Activated CD8-positive, alpha-beta T cell treated with anti-CD3 and anti-CD28 coated beads for 36 hours (primary cell): ENCODE data around the gene GAGE12H. TPM values are rescaled to one million over a fixed set of nuclear protein-coding genes. Genes with fewer than 3 reads are reported as not detected.
"Not testable (repeated sequence)": the region's sequence is repeated elsewhere in the genome, so short reads cannot be mapped to it uniquely, and the experiment has no call there.

Experiments used
- ATAC-seq: fragments of 200-7000 bp; cut with Tn5 transposase; one replicate; pipeline ENCODE4 v1.10.0; 2021; ENCODE audit warnings: mild to moderate bottlenecking, moderate library complexity
- CTCF ChIA-PET: fragments of 350-600 bp; sonication (Branson Sonifier 250); formaldehyde crosslinking; loops from one replicate; lab custom pipeline; 2021; ENCODE audit warnings: antibody characterized with exemption; lab: Charles Lee
- POLR2A ChIA-PET: fragments of 350-600 bp; sonication (Branson Sonifier 250); formaldehyde crosslinking; loops from one replicate; lab custom pipeline; 2021; ENCODE audit warnings: antibody characterized with exemption; lab: Charles Lee
- DNase-seq: peaks from one replicate; pipeline ENCODE4 v3.0.0-alpha.2; 2020
- H3K27ac Mint-ChIP-seq: one replicate; pipeline ENCODE4 v1.8.0; 2021; ENCODE audit warnings: mild to moderate bottlenecking, mixed read lengths
- H3K27me3 Mint-ChIP-seq: one replicate; pipeline ENCODE4 v1.8.0; 2021; ENCODE audit warnings: mixed read lengths
- H3K36me3 Mint-ChIP-seq: one replicate; pipeline ENCODE4 v1.8.0; 2021; ENCODE audit warnings: low read depth, mixed read lengths
- H3K4me1 Mint-ChIP-seq: one replicate; pipeline ENCODE4 v1.8.0; 2021; ENCODE audit warnings: low read depth, mixed read lengths
- H3K4me3 Mint-ChIP-seq: one replicate; pipeline ENCODE4 v1.8.0; 2021; ENCODE audit warnings: mild to moderate bottlenecking, moderate library complexity, mixed read lengths
- H3K9me3 Mint-ChIP-seq: one replicate; pipeline ENCODE4 v1.8.0; 2021; ENCODE audit warnings: mixed read lengths
- intact Hi-C: fragments of 100-400 bp; cut with micrococcal nuclease; formaldehyde crosslinking; loops from one replicate; pipeline ENCODE4 v1.10.0; 2022
- total RNA-seq, 2 experiments: library from RNA; stranded (reverse); gene quantifications; one replicate each; pipeline ENCODE4 v1.2.3, GENCODE V29; 2021
- TF ChIP-seq, protein P1 (sequence below): fragments of 200-600 bp; IDR thresholded peaks from one replicate; pipeline ENCODE4 v1.8.0; 2022; ENCODE audit warnings: antibody characterized with exemption, mild to moderate bottlenecking

GAGE12H gene
- total RNA-seq, 2 experiments from 2014 or later, result not detected

DNA sequence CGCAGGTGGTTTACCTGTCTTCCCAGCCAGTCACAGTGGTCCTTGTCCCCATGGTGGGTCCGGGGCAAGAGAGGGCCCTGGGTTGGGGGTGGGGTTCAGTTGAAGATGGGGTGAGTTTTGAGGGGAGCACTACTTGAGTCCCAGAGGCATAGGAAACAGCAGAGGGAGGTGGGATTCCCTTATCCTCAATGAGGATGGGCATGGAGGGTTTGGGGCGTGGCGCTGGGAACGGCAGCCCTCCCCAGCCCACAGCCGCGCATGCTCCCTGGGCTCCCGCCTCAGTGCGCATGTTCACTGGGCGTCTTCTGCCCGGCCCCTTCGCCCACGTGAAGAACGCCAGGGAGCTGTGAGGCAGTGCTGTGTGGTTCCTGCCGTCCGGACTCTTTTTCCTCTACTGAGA lies 19.0 kb downstream of the GAGE12H start, which contains the start of gene GAGE1:
TSS of gene GAGE1 (plus strand) at position 301 of the 400 bp plus-strand sequence. CDS start 1,155 bp downstream, outside the sequence.
- H3K27ac Mint-ChIP-seq, ATAC-seq, H3K4me1 Mint-ChIP-seq, H3K36me3 Mint-ChIP-seq, POLR2A ChIA-PET, H3K4me3 Mint-ChIP-seq, DNase-seq, CTCF ChIA-PET, H3K27me3 Mint-ChIP-seq, intact Hi-C loops, H3K9me3 Mint-ChIP-seq: not testable (repeated sequence)

DNA sequence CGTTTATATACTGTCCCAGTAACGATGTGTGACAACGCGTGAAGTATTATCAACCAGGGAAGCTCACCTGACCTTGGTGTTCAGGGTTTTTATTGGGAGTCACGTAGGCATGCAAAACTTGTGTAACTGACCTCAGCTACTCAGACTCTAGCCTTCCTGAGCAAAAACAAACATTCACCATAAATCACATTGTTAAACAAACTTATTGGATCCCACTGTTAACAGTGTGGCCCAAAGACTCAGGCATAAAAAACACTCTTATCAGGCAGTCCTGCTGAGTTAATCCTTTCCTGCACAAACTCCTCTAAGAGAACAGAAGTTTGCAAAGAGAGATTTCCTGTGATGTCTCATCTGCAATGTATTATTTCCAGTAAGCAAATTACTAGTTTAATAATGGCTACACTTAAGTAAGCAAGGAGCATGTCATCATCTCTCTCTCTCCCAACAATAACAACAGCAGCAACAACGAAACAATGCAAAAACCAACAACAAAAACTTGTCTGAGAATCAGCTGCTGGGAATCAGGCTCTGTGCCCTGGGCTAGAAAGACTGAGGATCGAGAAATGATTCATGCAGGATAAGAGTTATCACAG lies 31.1 kb downstream of the GAGE12H start:
- no peaks in the 10 kb centered on the region for H3K4me1 Mint-ChIP-seq
- DNase-seq (no peak), ATAC-seq (no peak)
- no peak overlapping the region for H3K27ac Mint-ChIP-seq
- H3K9me3 Mint-ChIP-seq, result no peaks in the 10 kb centered on the region
- ChIA-PET POLR2A (no interaction called here), CTCF (no interaction called here)
- TF ChIP-seq, protein P1, sequence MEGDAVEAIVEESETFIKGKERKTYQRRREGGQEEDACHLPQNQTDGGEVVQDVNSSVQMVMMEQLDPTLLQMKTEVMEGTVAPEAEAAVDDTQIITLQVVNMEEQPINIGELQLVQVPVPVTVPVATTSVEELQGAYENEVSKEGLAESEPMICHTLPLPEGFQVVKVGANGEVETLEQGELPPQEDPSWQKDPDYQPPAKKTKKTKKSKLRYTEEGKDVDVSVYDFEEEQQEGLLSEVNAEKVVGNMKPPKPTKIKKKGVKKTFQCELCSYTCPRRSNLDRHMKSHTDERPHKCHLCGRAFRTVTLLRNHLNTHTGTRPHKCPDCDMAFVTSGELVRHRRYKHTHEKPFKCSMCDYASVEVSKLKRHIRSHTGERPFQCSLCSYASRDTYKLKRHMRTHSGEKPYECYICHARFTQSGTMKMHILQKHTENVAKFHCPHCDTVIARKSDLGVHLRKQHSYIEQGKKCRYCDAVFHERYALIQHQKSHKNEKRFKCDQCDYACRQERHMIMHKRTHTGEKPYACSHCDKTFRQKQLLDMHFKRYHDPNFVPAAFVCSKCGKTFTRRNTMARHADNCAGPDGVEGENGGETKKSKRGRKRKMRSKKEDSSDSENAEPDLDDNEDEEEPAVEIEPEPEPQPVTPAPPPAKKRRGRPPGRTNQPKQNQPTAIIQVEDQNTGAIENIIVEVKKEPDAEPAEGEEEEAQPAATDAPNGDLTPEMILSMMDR, result no peak
- no peaks in the 10 kb centered on the region for H3K27me3 Mint-ChIP-seq
- H3K36me3 Mint-ChIP-seq, result no peaks in the 10 kb centered on the region
- intact Hi-C loops, result no loop called here
- no peak overlapping the region for H3K4me3 Mint-ChIP-seq

DNA sequence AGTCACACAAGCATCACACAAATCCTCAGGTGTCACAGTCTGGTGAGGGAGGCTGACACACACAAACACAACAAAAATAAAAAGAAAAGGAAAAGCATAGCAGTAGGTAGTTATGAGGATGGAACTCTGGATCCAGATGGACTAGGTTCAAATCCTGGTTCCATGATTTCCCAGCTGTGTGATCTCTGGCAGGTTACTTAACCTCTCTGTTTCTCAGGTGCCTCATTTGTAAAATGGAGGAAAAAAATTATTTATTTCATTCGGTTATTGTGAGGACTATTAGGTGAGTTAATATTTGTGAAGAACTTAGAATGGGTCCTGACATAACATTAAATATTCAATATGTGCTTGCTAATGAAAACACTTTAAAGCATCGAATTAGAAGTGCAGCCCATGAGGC lies 38.8 kb downstream of the GAGE12H start:
- H3K36me3 Mint-ChIP-seq, result no peaks in the 10 kb centered on the region
- H3K27ac Mint-ChIP-seq, result no peak overlapping the region
- intact Hi-C loops, result no loop called here
- H3K4me3 Mint-ChIP-seq, result no peak overlapping the region
- POLR2A ChIA-PET, result no interaction called here
- CTCF ChIA-PET, result no interaction called here
- no peak for ATAC-seq
- H3K4me1 Mint-ChIP-seq, result no peaks in the 10 kb centered on the region
- TF ChIP-seq, protein P1, result no peak
- no peak for DNase-seq
- no peaks in the 10 kb centered on the region for H3K9me3 Mint-ChIP-seq
- H3K27me3 Mint-ChIP-seq, result no peaks in the 10 kb centered on the region

DNA sequence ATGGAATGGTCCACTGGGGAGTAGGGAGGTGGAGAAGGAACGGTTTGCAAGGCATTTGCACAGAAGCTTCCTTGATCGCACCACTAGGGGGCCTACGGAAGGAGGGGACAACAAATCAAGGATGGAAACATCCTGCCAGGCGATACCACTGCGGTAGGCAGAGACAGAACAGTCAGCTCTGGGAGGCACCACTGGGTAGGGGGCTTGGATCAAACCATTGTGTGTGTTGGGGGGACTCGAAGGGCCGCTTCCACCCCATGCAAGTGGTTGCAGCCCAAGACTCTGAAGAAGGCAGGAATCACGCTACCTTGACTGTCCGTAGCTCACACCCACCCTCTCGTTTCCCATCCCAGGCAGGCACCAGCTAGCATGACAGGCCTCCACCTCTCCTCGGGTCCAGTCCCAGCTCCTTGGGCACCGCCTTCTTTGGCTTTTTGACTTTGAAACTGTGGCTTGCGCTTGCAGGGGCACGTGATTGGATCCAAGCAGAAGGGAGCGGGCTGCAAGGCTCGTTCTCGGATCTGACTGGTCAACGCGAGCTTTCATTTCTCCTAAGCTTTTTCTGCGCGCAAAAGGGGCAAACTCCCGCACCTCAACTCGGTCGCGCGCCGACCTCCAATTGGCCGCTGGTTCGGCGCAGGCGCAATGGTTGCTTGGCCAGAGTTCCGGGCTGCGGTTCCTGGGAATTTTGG lies 47.5 kb downstream of the GAGE12H start:
- intact Hi-C loops, result no loop called here
- Mint-ChIP-seq H3K9me3 (peaks cover 2% of the 10 kb centered on the region), H3K4me1 (no peaks in the 10 kb centered on the region), H3K36me3 (no peaks in the 10 kb centered on the region), H3K4me3 (peak overlapping the region; percentile 41), H3K27ac (no peak overlapping the region), H3K27me3 (peaks cover 1% of the 10 kb centered on the region)
- POLR2A ChIA-PET, result interaction anchor here (1.1 kb wide), 1 partner anchor 12 kb away, joined by 3 read pairs; no protein-coding TSS in a partner anchor
- ATAC-seq, result peak; percentile 20
- peak; percentile 31 for DNase-seq
- CTCF ChIA-PET, result interaction anchor here (0.6 to 1.9 kb wide), 5 partner anchors 11 to 242 kb away, joined by 3 to 5 read pairs (median 4); no protein-coding TSS in a partner anchor
- TF ChIP-seq, protein P1, result no peak

Other genes with a start within 250 kb of the GAGE12H start
- not detected for gene GAGE13, start 248.4 kb upstream of the GAGE12H start, total RNA-seq
- not detected for gene GAGE12C, start 47.8 kb upstream of the GAGE12H start, total RNA-seq
- gene GAGE12D, start 38.2 kb upstream of the GAGE12H start, total RNA-seq, result not detected
- gene GAGE12E, start 28.7 kb upstream of the GAGE12H start, total RNA-seq, result not detected
- not detected for gene GAGE12F, start 19.1 kb upstream of the GAGE12H start, total RNA-seq
- gene GAGE12G, start 9.5 kb upstream of the GAGE12H start, total RNA-seq, result not detected
- not detected for gene GAGE2A, start 9.5 kb downstream of the GAGE12H start, total RNA-seq
- not detected for gene GAGE1, start 19.1 kb downstream of the GAGE12H start, total RNA-seq
- gene PAGE1, start 116.0 kb downstream of the GAGE12H start, total RNA-seq, result not detected
- not detected for gene PAGE4, start 249.4 kb downstream of the GAGE12H start, total RNA-seq